ENCODE measurements around the gene DDX54. TPM values are rescaled to one million over a fixed set of nuclear protein-coding genes. Genes with fewer than 3 reads are reported as not detected.

Gene DDX54
- total RNA-seq, 5 donors from 2014 or later (not counting 1 experiment from before 2014, with no cell fraction given) = 86.1 to 100.0 (median 88.0) TPM

- H3K9me3 ChIP-seq = no peaks in the 10 kb centered on the region
- no peaks in the 10 kb centered on the region for H3K27me3 ChIP-seq (replicated peaks in 1 of 2; ENCODE audit: control insufficient read depth in 2 of 2, extremely low read depth in 1 of 2, insufficient read depth in 2 of 2, low read length in 1 of 2)
- Mint-ChIP-seq H3K27me3 (no peaks in the 10 kb centered on the region), H3K27ac (no peak overlapping the region), H3K4me1 (peaks cover 3 to 7% (median 5%) of the 10 kb centered on the region in 3 donors), H3K36me3 (peaks cover 54% of the 10 kb centered on the region), H3K4me3 (no peak overlapping the region), H3K9me3 (no peaks in the 10 kb centered on the region)
- H3K36me3 ChIP-seq (ENCODE audit: control insufficient read depth in 2 of 2, extremely low read depth in 1 of 2, insufficient read depth in 1 of 2, low read length in 1 of 2) = peaks cover 20 to 97% of the 10 kb centered on the region in 2 donors
- WGBS (ENCODE audit: insufficient coverage) = no CpG with 5 or more reads among the region's 5 CpGs
- H3K4me3 ChIP-seq (ENCODE audit: control insufficient read depth in 1 of 2, extremely low read depth in 1 of 2, low read length in 1 of 2) = no peak overlapping the region
- CTCF ChIA-PET = interaction anchor here in 1 of 2 donors (1.7 kb wide), 1 partner anchor 177 kb away, joined by 4 read pairs; no protein-coding TSS in a partner anchor
- no peak for ATAC-seq (replicated peaks in 1 of 4)
- POLR2A ChIA-PET = interaction anchor here in 1 of 2 donors (0.5 kb wide), 1 partner anchor 66 kb away, joined by 3 read pairs; no protein-coding TSS in a partner anchor
- DNase-seq = no peak
- H3K4me1 ChIP-seq (ENCODE audit: control insufficient read depth in 1 of 2, extremely low read depth in 1 of 2, insufficient read depth in 2 of 2, low read length in 2 of 2) = peaks cover 0 to 7% of the 10 kb centered on the region in 2 experiments
- no peak overlapping the region for H3K27ac ChIP-seq (ENCODE audit: low read length)
These were observed 14.8 kb downstream of the DDX54 start for GRCh38 chr12:113170457-113170856.

GRCh38 chr12:113169697-113170096 is 15.6 kb downstream of the DDX54 start:
- DNase-seq = no peak
- CTCF ChIA-PET = no interaction called here
- Histone ChIP-seq H3K36me3 (ENCODE audit: control insufficient read depth in 2 of 2, extremely low read depth in 1 of 2, insufficient read depth in 1 of 2, low read length in 1 of 2) (peaks cover 20 to 98% of the 10 kb centered on the region in 2 donors), H3K4me1 (ENCODE audit: control insufficient read depth in 1 of 2, extremely low read depth in 1 of 2, insufficient read depth in 2 of 2, low read length in 2 of 2) (peaks cover 0 to 7% of the 10 kb centered on the region in 2 experiments), H3K27ac (ENCODE audit: low read length) (no peak overlapping the region), H3K9me3 (no peaks in the 10 kb centered on the region), H3K27me3 (replicated peaks in 1 of 2; ENCODE audit: control insufficient read depth in 2 of 2, extremely low read depth in 1 of 2, insufficient read depth in 2 of 2, low read length in 1 of 2) (no peaks in the 10 kb centered on the region), H3K4me3 (ENCODE audit: control insufficient read depth in 1 of 2, extremely low read depth in 1 of 2, low read length in 1 of 2) (no peak overlapping the region)
- WGBS (ENCODE audit: insufficient coverage) = 92% methylated on average over 13 of the region's 13 CpGs
- no peak for ATAC-seq (replicated peaks in 1 of 4)
- Mint-ChIP-seq H3K27me3 (no peaks in the 10 kb centered on the region), H3K36me3 (peaks cover 54% of the 10 kb centered on the region), H3K4me3 (no peak overlapping the region), H3K4me1 (peaks cover 3 to 7% (median 5%) of the 10 kb centered on the region in 3 donors), H3K27ac (no peak overlapping the region), H3K9me3 (no peaks in the 10 kb centered on the region)
- POLR2A ChIA-PET = interaction anchor here in 1 of 2 donors (0.5 kb wide), 1 partner anchor 10 kb away, joined by 3 read pairs; no protein-coding TSS in a partner anchor

DNA sequence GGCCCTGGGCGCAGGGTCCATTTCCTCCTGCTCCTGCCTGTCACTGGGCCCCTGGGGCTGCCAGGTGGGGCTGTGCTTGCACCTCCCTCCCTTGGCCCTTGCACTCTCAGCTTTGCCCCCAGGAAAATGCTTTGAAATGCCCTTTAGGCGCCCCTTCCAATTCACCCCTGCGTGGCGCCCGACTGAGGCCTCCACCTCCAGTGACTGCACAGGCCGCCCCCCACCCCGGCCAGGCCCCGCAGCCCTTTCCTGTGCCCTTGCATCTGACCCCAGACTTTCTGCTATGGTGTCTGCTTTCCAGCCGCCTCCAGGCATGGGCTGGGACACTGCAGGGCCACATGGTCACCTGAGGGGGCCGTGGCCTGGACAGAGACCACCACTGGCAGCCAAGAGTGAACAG is 17.4 kb downstream of the DDX54 start:
- Histone ChIP-seq H3K9me3 (no peaks in the 10 kb centered on the region), H3K27ac (ENCODE audit: low read length) (no peak overlapping the region), H3K27me3 (replicated peaks in 1 of 2; ENCODE audit: control insufficient read depth in 2 of 2, extremely low read depth in 1 of 2, insufficient read depth in 2 of 2, low read length in 1 of 2) (no peaks in the 10 kb centered on the region), H3K4me3 (ENCODE audit: control insufficient read depth in 1 of 2, extremely low read depth in 1 of 2, low read length in 1 of 2) (no peak overlapping the region), H3K36me3 (ENCODE audit: control insufficient read depth in 2 of 2, extremely low read depth in 1 of 2, insufficient read depth in 1 of 2, low read length in 1 of 2) (peaks cover 24 to 95% of the 10 kb centered on the region in 2 donors), H3K4me1 (ENCODE audit: control insufficient read depth in 1 of 2, extremely low read depth in 1 of 2, insufficient read depth in 2 of 2, low read length in 2 of 2) (no peaks in the 10 kb centered on the region)
- Mint-ChIP-seq H3K36me3 (peaks cover 52% of the 10 kb centered on the region), H3K27me3 (no peaks in the 10 kb centered on the region), H3K4me3 (no peak overlapping the region), H3K4me1 (peaks cover 0 to 3% (median 1%) of the 10 kb centered on the region in 3 donors), H3K9me3 (no peaks in the 10 kb centered on the region), H3K27ac (no peak overlapping the region)
- 99% methylated on average over 9 of the region's 10 CpGs for WGBS (ENCODE audit: insufficient coverage)
- POLR2A ChIA-PET = no interaction called here
- ATAC-seq (replicated peaks in 1 of 4) (no peak), DNase-seq (no peak)
- CTCF ChIA-PET = interaction anchor here in 1 of 2 donors (0.6 kb wide), 1 partner anchor 176 kb away, joined by 6 read pairs; no protein-coding TSS in a partner anchor

- H3K4me3 Mint-ChIP-seq = no peak overlapping the region
- H3K9me3 Mint-ChIP-seq = no peaks in the 10 kb centered on the region
- H3K27ac Mint-ChIP-seq = no peak overlapping the region
- DNase-seq (no peak), ATAC-seq (replicated peaks in 1 of 4) (no peak)
- no peaks in the 10 kb centered on the region for H3K27me3 ChIP-seq (replicated peaks in 1 of 2; ENCODE audit: control insufficient read depth in 2 of 2, extremely low read depth in 1 of 2, insufficient read depth in 2 of 2, low read length in 1 of 2)
- H3K4me1 ChIP-seq (ENCODE audit: control insufficient read depth in 1 of 2, extremely low read depth in 1 of 2, insufficient read depth in 2 of 2, low read length in 2 of 2) = no peaks in the 10 kb centered on the region
- no peak overlapping the region for H3K4me3 ChIP-seq (ENCODE audit: control insufficient read depth in 1 of 2, extremely low read depth in 1 of 2, low read length in 1 of 2)
- CTCF ChIA-PET = interaction anchor here in 1 of 2 donors (1.4 kb wide), 1 partner anchor 8 kb away, joined by 6 read pairs; no protein-coding TSS in a partner anchor
- H3K9me3 ChIP-seq = no peaks in the 10 kb centered on the region
- no peaks in the 10 kb centered on the region for H3K27me3 Mint-ChIP-seq
- H3K36me3 ChIP-seq (ENCODE audit: control insufficient read depth in 2 of 2, extremely low read depth in 1 of 2, insufficient read depth in 1 of 2, low read length in 1 of 2) = peaks cover 21 to 93% of the 10 kb centered on the region in 2 donors
- peaks cover 48% of the 10 kb centered on the region for H3K36me3 Mint-ChIP-seq
- POLR2A ChIA-PET = interaction anchor here in 1 of 2 donors (0.6 kb wide), 1 partner anchor 11 kb away, joined by 4 read pairs; no protein-coding TSS in a partner anchor
- 96% methylated on average over 29 of the region's 32 CpGs for WGBS (ENCODE audit: insufficient coverage)
- no peak overlapping the region for H3K27ac ChIP-seq (ENCODE audit: low read length)
- H3K4me1 Mint-ChIP-seq = no peaks in the 10 kb centered on the region
These were observed 19.5 kb downstream of the DDX54 start for GRCh38 chr12:113165521-113166450.

DNA sequence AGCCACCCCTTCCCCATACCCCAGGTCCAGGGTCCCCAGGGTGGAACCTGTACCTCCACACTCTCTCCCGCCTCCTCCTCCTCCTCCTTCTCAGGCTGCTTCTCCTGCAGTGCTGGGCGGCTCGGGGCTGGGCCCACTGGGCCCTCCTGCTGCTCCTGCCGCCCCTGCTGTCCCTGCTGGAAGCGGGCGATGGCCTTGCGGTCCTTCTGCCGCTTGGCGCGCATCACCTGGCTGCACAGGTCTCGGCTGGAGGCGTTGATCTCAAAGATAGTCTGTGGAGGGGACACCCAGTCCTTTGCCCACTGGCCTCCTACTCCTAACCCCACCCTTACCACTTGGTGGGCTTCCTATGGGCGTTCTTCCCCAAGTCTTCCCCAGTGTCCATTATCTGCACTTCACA is 21.3 kb downstream of the DDX54 start:
- ATAC-seq (replicated peaks in 1 of 4) (no peak), DNase-seq (no peak)
- peaks cover 13 to 92% of the 10 kb centered on the region in 2 donors for H3K36me3 ChIP-seq (ENCODE audit: control insufficient read depth in 2 of 2, extremely low read depth in 1 of 2, insufficient read depth in 1 of 2, low read length in 1 of 2)
- CTCF ChIA-PET = no interaction called here
- Mint-ChIP-seq H3K9me3 (no peaks in the 10 kb centered on the region), H3K27ac (no peak overlapping the region), H3K27me3 (no peaks in the 10 kb centered on the region), H3K4me1 (no peaks in the 10 kb centered on the region), H3K36me3 (peaks cover 52% of the 10 kb centered on the region), H3K4me3 (no peak overlapping the region)
- H3K9me3 ChIP-seq = no peaks in the 10 kb centered on the region
- no peaks in the 10 kb centered on the region for H3K27me3 ChIP-seq (replicated peaks in 1 of 2; ENCODE audit: control insufficient read depth in 2 of 2, extremely low read depth in 1 of 2, insufficient read depth in 2 of 2, low read length in 1 of 2)
- no peak overlapping the region for H3K4me3 ChIP-seq (ENCODE audit: control insufficient read depth in 1 of 2, extremely low read depth in 1 of 2, low read length in 1 of 2)
- no peaks in the 10 kb centered on the region for H3K4me1 ChIP-seq (ENCODE audit: control insufficient read depth in 1 of 2, extremely low read depth in 1 of 2, insufficient read depth in 2 of 2, low read length in 2 of 2)
- 100% methylated on average over 10 of the region's 13 CpGs for WGBS (ENCODE audit: insufficient coverage)
- POLR2A ChIA-PET = no interaction called here
- no peak overlapping the region for H3K27ac ChIP-seq (ENCODE audit: low read length)

DNA sequence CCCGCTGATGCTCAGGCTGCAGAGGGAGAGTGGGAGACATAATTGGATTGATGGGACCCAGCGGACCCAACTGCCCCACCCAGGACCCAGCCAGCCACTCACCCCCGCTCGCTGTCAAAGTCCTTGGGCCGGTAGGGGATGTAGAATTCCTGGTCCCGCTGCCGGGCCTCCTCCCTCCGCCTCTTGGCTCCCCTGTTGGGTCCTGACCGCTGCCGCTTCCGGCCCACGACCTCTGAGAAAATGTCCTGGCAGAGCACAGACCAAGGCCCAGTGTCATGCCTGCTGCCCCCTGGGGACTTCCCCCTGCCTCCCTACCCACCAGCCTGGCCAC is 22.3 kb downstream of the DDX54 start:
- Histone ChIP-seq H3K4me3 (ENCODE audit: control insufficient read depth in 1 of 2, extremely low read depth in 1 of 2, low read length in 1 of 2) (no peak overlapping the region), H3K27ac (ENCODE audit: low read length) (no peak overlapping the region), H3K36me3 (ENCODE audit: control insufficient read depth in 2 of 2, extremely low read depth in 1 of 2, insufficient read depth in 1 of 2, low read length in 1 of 2) (peaks cover 13 to 92% of the 10 kb centered on the region in 2 donors), H3K27me3 (replicated peaks in 1 of 2; ENCODE audit: control insufficient read depth in 2 of 2, extremely low read depth in 1 of 2, insufficient read depth in 2 of 2, low read length in 1 of 2) (no peaks in the 10 kb centered on the region), H3K4me1 (ENCODE audit: control insufficient read depth in 1 of 2, extremely low read depth in 1 of 2, insufficient read depth in 2 of 2, low read length in 2 of 2) (no peaks in the 10 kb centered on the region), H3K9me3 (no peaks in the 10 kb centered on the region)
- DNase-seq = no peak
- Mint-ChIP-seq H3K27me3 (no peaks in the 10 kb centered on the region), H3K4me1 (no peaks in the 10 kb centered on the region), H3K9me3 (no peaks in the 10 kb centered on the region), H3K36me3 (peaks cover 54% of the 10 kb centered on the region), H3K4me3 (no peak overlapping the region), H3K27ac (no peak overlapping the region)
- ChIA-PET CTCF (no interaction called here), POLR2A (interaction anchor here in 1 of 2 donors (0.5 kb wide), 1 partner anchor 1558 kb away, joined by 3 read pairs; no protein-coding TSS in a partner anchor)
- no peak for ATAC-seq (replicated peaks in 1 of 4)
- 98% methylated on average over 8 of the region's 12 CpGs for WGBS (ENCODE audit: insufficient coverage)
